Ovary (tissue), 9 donors: ENCODE results near the gene KRTAP10-10. TPM values are rescaled to one million over a fixed set of nuclear protein-coding genes. Genes with fewer than 3 reads are reported as not detected.

Source experiments
- DNase-seq, 5 donors: peaks; one replicate each; pipeline ENCODE4 v3.0.0-alpha.2; 2019 to 2020
- H3K27ac ChIP-seq, 2 donors: fragments of 200-600 bp; one replicate each; pipeline versions ENCODE4 v1.5.1 to v1.8.0; 2019 to 2022
- H3K27me3 ChIP-seq: fragments of 200-600 bp; one replicate; pipeline ENCODE4 v1.8.0; 2022
- H3K36me3 ChIP-seq: fragments of 200-600 bp; sonication (generic); one replicate; pipeline ENCODE4 v1.5.1; 2019
- H3K4me1 ChIP-seq: one replicate; pipeline ENCODE4 v1.8.1; 2013; ENCODE audit warnings: mild to moderate bottlenecking, moderate library complexity; ENCODE audit not compliant: insufficient read depth
- H3K4me3 ChIP-seq: fragments of 200-600 bp; sonication (generic); one replicate; pipeline ENCODE4 v1.5.1; 2017
- H3K9me3 ChIP-seq, 2 donors: fragments of 200-600 bp in 1 of 2; sonication (generic) in 1 of 2; one replicate each; pipeline versions ENCODE4 v1.5.1 to v1.8.1; 2013 to 2019; ENCODE audit warnings: mild to moderate bottlenecking in 1 of 2, moderate library complexity in 1 of 2
- EP300 ChIP-seq: sonication (generic); formaldehyde crosslinking; IDR thresholded peaks from one replicate; pipeline ENCODE4 v1.6.1; 2017; ENCODE audit warnings: antibody characterized with exemption
- POLR2A ChIP-seq: fragments of 450-650 bp; IDR thresholded peaks from one replicate; pipeline ENCODE4 v1.6.1; 2017; ENCODE audit warnings: antibody characterized with exemption, mild to moderate bottlenecking, moderate library complexity
- WGBS, 3 donors: extraction: QIAGEN DNeasy Blood & Tissue Kit in 1 of 3; methylation state at CpG; one replicate each; pipeline versions ENCODE4 v1.1.5 to v1.1.7; 2013 to 2017; 5-methylcytosine and 5-hydroxymethylcytosine counted together
- intact Hi-C, 4 donors: fragments of 100-400 bp; cut with DNase I; formaldehyde crosslinking; loops; one replicate each; pipeline versions ENCODE4 v1.11.0 to v1.15.1; 2022 to 2023
- polyA plus RNA-seq, 2 donors: library from polyadenylated mRNA; stranded (reverse); fragments of 200-250 nt in 1 of 2; fragments of 350-450 nt in 1 of 2; fragmentation: Illumina TruSeq in 1 of 2; extraction: RNeasy Lipid Tissue Mini Kit (QIAGEN cat#74804) in 1 of 2; gene quantifications; one replicate each; pipeline ENCODE4 v1.2.3, GENCODE V29; 2013 to 2014
- total RNA-seq, 7 donors: library from RNA; depleted of rRNA in 2 of 7; stranded (reverse); fragments of >200 nt in 2 of 7; fragmentation: NEBNext Ultra II Directional in 3 of 7; extraction: Animal tissue kit (Norgen Biotek cat#: 25700) in 3 of 7; gene quantifications; one replicate each; pipeline versions ENCODE4 v1.1.0 to v1.2.4, GENCODE V29; 2016 to 2023
- TF ChIP-seq, protein P1 (sequence below), 3 donors: fragments of 450-650 bp in 2 of 3; fragments of 200-600 bp in 1 of 3; IDR thresholded peaks; one replicate each; pipeline versions ENCODE4 v1.5.1 to v1.8.0; 2016 to 2022; ENCODE audit warnings: antibody characterized with exemption in 3 of 3, mild to moderate bottlenecking in 1 of 3
- donor health status: DM: no; HTN: no; CAD: no; lungs with moderate emphysema.
- donor health status: DM: no; HTN: no; CAD: no.
- donor health status: Bipolar disorder and iron deficiency.
- donor health status: DM: yes; HTN: yes; CAD: no.
- donor health status: DM: no; HTN: no; CAD: no.
- donor health status: DM: yes; HTN: yes; CAD: no.

The KRTAP10-10 gene
- total and polyA plus RNA-seq, 9 donors = not detected

DNA sequence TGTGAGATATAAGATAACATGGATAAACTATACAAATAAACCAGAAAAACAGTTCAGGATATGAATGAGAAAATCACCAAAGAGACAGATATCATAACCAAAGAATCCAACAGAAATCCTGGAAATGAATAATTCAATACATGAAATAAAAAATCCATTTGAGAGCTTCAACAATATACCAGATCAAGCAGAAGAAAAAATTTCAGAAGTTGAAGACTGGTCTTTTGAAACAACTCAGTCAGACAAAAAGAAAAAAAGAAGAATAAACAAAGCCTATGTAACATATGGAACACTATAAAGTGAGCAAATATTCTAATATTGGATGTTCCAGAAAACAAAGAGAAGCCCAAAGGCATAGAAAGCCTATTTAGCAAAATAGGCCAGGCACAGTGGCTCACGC, 34.8 kb downstream of the KRTAP10-10 start:
- no peak overlapping the region for H3K27ac ChIP-seq
- no peak for DNase-seq
- no peak overlapping the region for H3K4me3 ChIP-seq
- no peaks in the 10 kb centered on the region for H3K27me3 ChIP-seq
- H3K4me1 ChIP-seq = no peaks in the 10 kb centered on the region
- 90 to 97% (median 96%) methylated on average over 1 of the region's 1 CpG for WGBS, 3 donors
- intact Hi-C loops = no loop called here
- no peaks in the 10 kb centered on the region for H3K9me3 ChIP-seq
- TF ChIP-seq, protein P1, sequence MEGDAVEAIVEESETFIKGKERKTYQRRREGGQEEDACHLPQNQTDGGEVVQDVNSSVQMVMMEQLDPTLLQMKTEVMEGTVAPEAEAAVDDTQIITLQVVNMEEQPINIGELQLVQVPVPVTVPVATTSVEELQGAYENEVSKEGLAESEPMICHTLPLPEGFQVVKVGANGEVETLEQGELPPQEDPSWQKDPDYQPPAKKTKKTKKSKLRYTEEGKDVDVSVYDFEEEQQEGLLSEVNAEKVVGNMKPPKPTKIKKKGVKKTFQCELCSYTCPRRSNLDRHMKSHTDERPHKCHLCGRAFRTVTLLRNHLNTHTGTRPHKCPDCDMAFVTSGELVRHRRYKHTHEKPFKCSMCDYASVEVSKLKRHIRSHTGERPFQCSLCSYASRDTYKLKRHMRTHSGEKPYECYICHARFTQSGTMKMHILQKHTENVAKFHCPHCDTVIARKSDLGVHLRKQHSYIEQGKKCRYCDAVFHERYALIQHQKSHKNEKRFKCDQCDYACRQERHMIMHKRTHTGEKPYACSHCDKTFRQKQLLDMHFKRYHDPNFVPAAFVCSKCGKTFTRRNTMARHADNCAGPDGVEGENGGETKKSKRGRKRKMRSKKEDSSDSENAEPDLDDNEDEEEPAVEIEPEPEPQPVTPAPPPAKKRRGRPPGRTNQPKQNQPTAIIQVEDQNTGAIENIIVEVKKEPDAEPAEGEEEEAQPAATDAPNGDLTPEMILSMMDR (IDR thresholded peaks at IDR 0.05) = no peak
- no peaks in the 10 kb centered on the region for H3K36me3 ChIP-seq

DNA sequence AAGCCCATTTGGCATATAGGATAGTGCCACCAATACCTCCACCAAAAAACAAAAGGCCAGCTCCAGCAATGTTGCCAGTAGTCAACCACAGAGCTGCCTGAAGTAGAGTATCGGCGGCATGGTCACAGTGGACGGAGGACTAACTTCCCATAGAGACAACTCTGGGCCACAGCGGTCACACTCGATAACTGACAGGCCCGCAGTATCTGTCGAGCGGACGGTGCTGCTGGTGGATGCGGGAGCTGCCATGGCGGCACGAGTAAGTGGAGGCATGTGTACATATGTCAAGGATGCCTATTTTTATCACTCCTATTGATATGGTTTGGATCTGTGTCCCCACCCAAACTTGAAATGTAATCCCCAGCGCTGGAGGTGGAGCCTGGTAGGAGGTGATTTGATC, 40.7 kb downstream of the KRTAP10-10 start:
- WGBS, 3 donors = 92 to 93% (median 92%) methylated on average over 13 of the region's 13 CpGs
- no peak for DNase-seq
- TF ChIP-seq POLR2A (no peak), EP300 (no peak)
- TF ChIP-seq, protein P1 (IDR thresholded peaks at IDR 0.05) = no peak
- H3K36me3 ChIP-seq = no peaks in the 10 kb centered on the region
- no peaks in the 10 kb centered on the region for H3K9me3 ChIP-seq
- H3K27ac ChIP-seq = no peak overlapping the region
- no peaks in the 10 kb centered on the region for H3K4me1 ChIP-seq
- H3K4me3 ChIP-seq = no peak overlapping the region
- intact Hi-C loops = no loop called here
- no peaks in the 10 kb centered on the region for H3K27me3 ChIP-seq

DNA sequence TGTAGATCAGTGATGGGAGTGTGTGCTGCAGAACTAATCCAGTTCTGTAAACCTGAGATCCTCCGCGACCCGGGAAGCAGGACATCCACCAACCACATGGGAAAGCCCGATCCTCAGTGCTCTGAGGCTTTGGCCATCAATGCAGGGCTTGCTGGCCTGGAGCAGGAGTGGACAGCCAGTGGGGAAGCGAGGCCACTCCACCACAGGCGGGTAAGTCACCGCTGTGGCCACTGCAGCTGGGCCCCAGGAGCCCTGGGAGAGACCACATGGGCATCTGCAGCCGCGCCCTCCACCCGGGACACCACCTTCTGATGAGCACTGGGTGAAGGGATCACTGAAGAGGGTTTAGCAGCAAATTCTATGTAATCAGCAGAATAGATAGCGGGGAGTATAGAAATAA, 44.0 kb downstream of the KRTAP10-10 start:
- no peaks in the 10 kb centered on the region for H3K4me1 ChIP-seq
- 79 to 88% (median 85%) methylated on average over 11 of the region's 11 CpGs for WGBS, 3 donors
- H3K27me3 ChIP-seq = no peaks in the 10 kb centered on the region
- intact Hi-C loops = no loop called here
- no peak overlapping the region for H3K4me3 ChIP-seq
- no peak for DNase-seq
- TF ChIP-seq POLR2A (no peak), EP300 (no peak)
- TF ChIP-seq, protein P1 (IDR thresholded peaks at IDR 0.05) = no peak
- H3K27ac ChIP-seq = no peak overlapping the region
- H3K36me3 ChIP-seq = no peaks in the 10 kb centered on the region
- H3K9me3 ChIP-seq = no peaks in the 10 kb centered on the region

DNA sequence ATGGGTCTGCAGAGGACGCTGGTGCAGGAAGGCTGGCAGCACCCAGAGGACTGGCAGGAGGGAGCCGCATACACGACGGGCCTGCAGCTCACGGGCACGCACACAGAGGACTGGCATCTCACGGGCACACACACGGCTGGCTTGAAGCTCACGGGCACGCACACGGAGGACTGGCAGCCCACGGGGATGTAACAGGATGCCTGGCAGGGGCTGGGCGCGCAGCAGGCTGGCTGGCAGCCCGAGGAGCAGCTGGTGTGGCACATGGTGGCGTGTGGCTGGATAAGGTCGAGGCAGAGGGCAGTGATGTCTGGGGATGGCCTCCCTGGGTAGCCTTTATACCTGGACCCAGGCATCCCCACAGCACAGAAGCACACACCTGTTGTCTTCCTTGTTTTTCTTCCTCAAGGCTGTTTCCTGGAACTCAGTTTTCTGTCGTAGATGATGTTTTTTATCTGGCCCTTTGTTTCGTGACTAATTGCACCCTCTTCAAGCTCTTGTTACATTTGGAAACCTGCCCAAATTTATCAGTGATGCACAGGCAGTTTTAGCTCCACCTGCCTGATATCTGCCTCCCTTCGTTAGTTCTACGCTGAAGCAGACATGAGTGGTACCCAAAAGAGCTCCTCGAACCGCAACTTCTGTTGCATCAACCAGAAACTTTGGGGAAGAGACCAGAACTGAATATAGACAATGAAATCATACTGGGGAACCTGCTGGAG, 44.9 kb downstream of the KRTAP10-10 start, which contains the start of gene KRTAP12-1:
Gene KRTAP12-1 (minus strand): TSS at position 303 of the 719 bp plus-strand sequence. CDS start 40 bp downstream, at position 263.
- 63 to 77% (median 71%) methylated on average over 23 of the region's 23 CpGs for WGBS, 3 donors
- Histone ChIP-seq H3K36me3 (no peaks in the 10 kb centered on the region), H3K4me1 (no peaks in the 10 kb centered on the region), H3K27ac (no peak within 1 kb of the TSS), H3K9me3 (no peaks in the 10 kb centered on the region), H3K4me3 (no peak within 1 kb of the TSS), H3K27me3 (no peaks in the 10 kb centered on the region)
- no peak for DNase-seq
- TF ChIP-seq POLR2A (no peak), EP300 (no peak)
- TF ChIP-seq, protein P1 (IDR thresholded peaks at IDR 0.05) = no peak
- intact Hi-C loops = no loop called here
